Endothelial cell of umbilical vein (primary cell): ENCODE data around the gene PPP2R2D.

Experiments
- CTCF ChIP-seq, 2 donors: IDR thresholded peaks; 1 replicate in 1 of 2; 2 replicates in 1 of 2; pipeline ENCODE4 v1.5.1; 2011; ENCODE audit warnings: low read length in 2 of 2, mild to moderate bottlenecking in 2 of 2, moderate library complexity in 2 of 2, control low read depth in 1 of 2, inconsistent platforms in 1 of 2, low read depth in 1 of 2; ENCODE audit not compliant: insufficient read depth in 1 of 2; ENCODE audit errors: extremely low read depth in 1 of 2
- POLR2A ChIP-seq: IDR thresholded peaks from 2 replicates; pipeline ENCODE4 v1.6.1; 2012; ENCODE audit warnings: low read depth, mild to moderate bottlenecking, control low read depth, low read length

DNA sequence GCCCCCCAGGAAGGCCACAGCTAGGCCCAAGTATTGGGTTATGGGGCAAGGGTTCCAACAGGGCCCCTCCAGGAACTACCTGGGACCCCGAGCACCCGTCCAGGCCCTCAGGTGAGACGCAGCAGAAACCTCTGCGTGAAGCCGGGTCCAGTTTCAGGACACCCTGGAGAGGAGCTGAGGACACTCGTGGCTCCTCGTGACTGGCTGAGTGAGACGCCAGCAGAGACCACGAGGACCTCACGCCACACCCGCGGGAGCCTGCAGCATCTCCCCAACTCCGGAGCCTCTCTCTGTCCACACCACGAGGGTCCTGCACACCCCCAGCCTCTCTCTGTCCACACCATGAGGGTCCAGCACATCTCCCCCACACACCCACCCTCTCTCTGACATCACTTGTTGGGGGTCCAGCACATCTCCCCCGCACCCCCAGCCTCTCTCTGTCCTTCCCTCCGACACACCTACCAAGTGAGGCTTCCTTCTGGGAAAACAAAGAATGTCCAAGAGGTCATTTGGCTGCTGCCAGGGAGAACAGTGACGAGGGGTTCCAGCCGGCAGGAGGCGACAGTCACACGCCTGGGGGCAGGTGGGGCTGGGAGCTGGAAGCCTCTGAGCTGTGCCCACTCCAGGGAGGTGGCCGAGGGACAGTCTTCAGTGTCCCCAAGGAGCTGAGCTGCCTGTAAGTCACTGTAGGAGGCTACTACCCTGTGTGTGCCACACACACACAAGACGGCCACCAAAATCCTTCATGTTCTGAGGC lies 46.1 kb upstream of the PPP2R2D start:
- TF ChIP-seq CTCF (IDR thresholded peaks at IDR 0.05; ENCODE audit: extremely low read depth in 1 of 2, insufficient read depth in 1 of 2, low read depth in 1 of 2, low read length in 2 of 2) (no peak), POLR2A (no peak)
